ENCODE measurements around the gene LTB. TPM values are rescaled to one million over a fixed set of nuclear protein-coding genes. Genes with fewer than 3 reads are reported as not detected.

LTB gene
- total and polyA plus RNA-seq, 2 of the 13 experiments (the other 11 are each of a cell fraction or from before 2014, with no cell fraction given) = 0.09 to 0.22 TPM

- TF ChIP-seq ZBTB40 (IDR thresholded peaks at IDR 0.05) (no peak), ZBTB40 (CRISPR knock-in tag; IDR thresholded peaks at IDR 0.05) (no peak), MYPOP (CRISPR knock-in tag; IDR thresholded peaks at IDR 0.05) (no peak), ZNF7 (CRISPR knock-in tag; IDR thresholded peaks at IDR 0.05) (0 out of 2 replicates have a peak, but pooled peaks have one; percentile 19), EED (CRISPR knock-in tag; IDR thresholded peaks at IDR 0.05) (peak; percentile 84; the same call in 1 of the 2 replicates), MAZ (IDR thresholded peaks at IDR 0.05; ENCODE audit: borderline replicate concordance, low read depth, low read length) (no peak), MAZ (CRISPR knock-in tag; IDR thresholded peaks at IDR 0.05; ENCODE audit: low read depth) (0 out of 2 replicates have a peak, but pooled peaks have one; percentile 65), ZNF354B (CRISPR knock-in tag; IDR thresholded peaks at IDR 0.05) (no peak), MEIS1 (CRISPR knock-in tag; IDR thresholded peaks at IDR 0.05; ENCODE audit: borderline replicate concordance) (0 out of 2 replicates have a peak, but pooled peaks have one; percentile 8), ZNF124 (CRISPR knock-in tag; IDR thresholded peaks at IDR 0.05) (0 out of 2 replicates have a peak, but pooled peaks have one; percentile 36), ZNF331 (CRISPR knock-in tag; IDR thresholded peaks at IDR 0.05) (0 out of 2 replicates have a peak, but pooled peaks have one; percentile 14), HINFP (CRISPR knock-in tag; IDR thresholded peaks at IDR 0.05; ENCODE audit: low read depth) (0 out of 2 replicates have a peak, but pooled peaks have one; percentile 15), ZNF12 (CRISPR knock-in tag; IDR thresholded peaks at IDR 0.05) (0 out of 2 replicates have a peak, but pooled peaks have one; percentile 46), BRD4 (CRISPR knock-in tag; IDR thresholded peaks at IDR 0.05) (no peak), ZNF83 (CRISPR knock-in tag; IDR thresholded peaks at IDR 0.05; ENCODE audit: borderline replicate concordance) (0 out of 2 replicates have a peak, but pooled peaks have one; percentile 63), DR1 (CRISPR knock-in tag; IDR thresholded peaks at IDR 0.05) (no peak)
Observed at GRCh38 chr6:31541059-31541657, 41.1 kb downstream of the LTB start (continued).
